Effector CD4-positive, alpha-beta T cell (primary cell): ENCODE results near the gene MCM7.
A peak's percentile ranks its signal among the peaks of the same experiment; 100 is the strongest.
"Not testable (repeated sequence)": the region's sequence is repeated elsewhere in the genome, so short reads cannot be mapped to it uniquely, and the experiment has no call there.

Source experiments
- DNase-seq: peaks from one replicate; pipeline ENCODE4 v3.0.0-alpha.2; 2020
- total RNA-seq: gene quantifications from one replicate; lab custom pipeline; 2026; lab: John Stamatoyannopoulos, UW

Gene MCM7
- total RNA-seq: 125 reads per million, percentile 86 among the genes with 10 or more reads in this experiment

GRCh38 chr7:100101016-100101862 is at the start of gene MCM7, which contains the start of gene AP4M1:
Gene MCM7 (minus strand): TSS chr7:100101397. CDS start chr7:100101294, 103 bp downstream.
Gene AP4M1 (plus strand): TSS chr7:100101643. CDS start chr7:100101715, 72 bp downstream.
- DNase-seq: peak; percentile 95

DNA sequence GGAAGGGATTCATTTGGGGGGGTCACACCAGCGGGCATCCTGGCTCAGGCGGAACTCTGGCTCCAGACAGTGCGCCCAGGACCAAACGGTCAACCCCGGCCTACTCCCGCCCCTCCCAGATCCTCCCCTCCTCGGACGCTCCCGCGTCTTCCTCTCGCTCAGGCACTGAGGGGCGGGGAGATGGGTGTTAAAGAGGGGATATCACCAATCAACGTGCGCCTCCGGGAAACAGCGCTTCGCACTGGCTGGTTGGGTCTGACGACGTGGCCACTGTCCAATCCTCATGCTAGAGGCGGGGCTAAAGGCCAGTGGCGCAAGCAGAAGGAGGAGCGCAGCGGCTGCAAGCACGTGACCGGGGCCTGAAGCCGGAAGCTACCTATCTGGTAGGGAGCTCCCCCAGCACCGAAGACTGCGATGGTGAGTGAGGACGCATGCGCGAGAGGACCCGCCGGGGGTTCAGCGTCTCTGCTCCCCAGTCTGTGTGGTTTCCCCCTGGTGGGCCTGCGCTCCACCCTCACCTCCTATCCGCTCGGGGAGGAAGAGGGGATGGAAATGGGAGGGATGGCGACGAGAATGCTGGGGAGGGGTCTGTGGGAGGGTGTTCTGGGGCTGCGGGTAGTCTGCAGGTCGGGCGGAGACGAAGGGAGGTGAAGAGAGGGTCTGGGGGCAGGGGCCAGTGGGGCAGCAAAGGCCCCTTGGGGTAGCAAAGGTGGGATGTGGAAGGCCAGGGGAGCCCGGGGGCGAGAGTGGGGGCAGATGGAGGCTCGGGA is 47.5 kb upstream of the MCM7 start, which contains the start of gene LAMTOR4:
LAMTOR4 (plus strand) TSS at position 360 of the 770 bp plus-strand sequence; CDS start at position 415, 55 bp downstream.
- peak; percentile 98 for DNase-seq

DNA sequence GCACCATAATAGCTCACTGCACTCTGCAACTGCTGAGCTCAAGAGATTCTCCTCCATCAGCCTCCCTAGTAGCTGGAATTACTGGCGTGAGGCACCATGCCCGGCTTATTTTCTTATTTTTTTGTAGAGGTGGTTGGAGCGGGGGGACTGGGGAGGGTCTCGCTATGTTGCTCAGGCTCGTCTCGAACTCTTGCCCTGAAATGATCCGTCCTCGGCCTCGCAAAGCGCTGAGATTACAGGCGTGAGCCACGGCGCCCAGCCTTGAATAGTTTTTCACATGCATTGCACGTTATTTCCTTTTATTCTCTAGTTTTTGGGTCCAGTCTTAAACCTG is 47.0 kb upstream of the MCM7 start:
- DNase-seq: no peak

DNA sequence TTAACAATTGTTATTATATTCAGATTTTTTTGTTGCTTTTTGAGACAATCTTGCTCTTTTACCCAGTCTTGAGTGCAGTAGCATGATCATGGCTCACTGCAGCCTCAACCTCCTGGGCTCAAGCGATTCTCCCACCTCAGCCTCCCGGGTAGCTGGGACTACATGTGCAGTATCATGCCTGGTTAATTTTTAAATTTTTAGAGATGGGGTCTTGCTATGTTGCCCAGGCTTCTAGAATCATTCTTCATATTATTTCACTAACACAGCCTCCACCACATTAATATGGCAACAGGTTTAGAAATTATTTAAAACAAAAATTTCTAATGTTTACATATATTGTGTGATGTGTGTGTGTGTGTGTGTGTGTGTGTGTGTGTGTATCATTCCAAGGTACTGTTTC is 46.1 kb upstream of the MCM7 start:
- no peak for DNase-seq

DNA sequence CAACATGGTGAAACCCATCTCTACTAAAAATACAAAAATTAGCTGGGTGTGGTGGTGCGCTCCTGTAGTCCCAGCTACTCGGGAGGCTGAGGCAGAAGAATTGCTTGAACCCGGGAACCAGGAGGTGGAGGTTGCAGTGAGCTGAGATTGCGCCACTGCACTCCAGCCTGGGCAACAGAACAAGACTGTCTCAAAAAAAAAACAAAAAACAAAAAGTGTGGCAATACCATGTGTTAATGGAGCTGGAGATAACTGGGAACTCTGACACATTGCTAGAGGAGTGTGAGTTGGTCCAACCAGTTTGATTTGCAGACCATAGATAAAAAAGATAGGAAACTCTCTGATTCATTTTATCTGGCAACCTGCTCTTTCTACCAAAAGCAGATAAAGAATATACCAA is 45.2 kb upstream of the MCM7 start:
- DNase-seq: not testable (repeated sequence)

GRCh38 chr7:100142461-100142860 is 41.3 kb upstream of the MCM7 start:
- DNase-seq: no peak

GRCh38 chr7:100141555-100141949 is 40.4 kb upstream of the MCM7 start:
- DNase-seq: no peak

- no peak for DNase-seq
These were observed 36.9 kb upstream of the MCM7 start for GRCh38 chr7:100137851-100138760.

DNA sequence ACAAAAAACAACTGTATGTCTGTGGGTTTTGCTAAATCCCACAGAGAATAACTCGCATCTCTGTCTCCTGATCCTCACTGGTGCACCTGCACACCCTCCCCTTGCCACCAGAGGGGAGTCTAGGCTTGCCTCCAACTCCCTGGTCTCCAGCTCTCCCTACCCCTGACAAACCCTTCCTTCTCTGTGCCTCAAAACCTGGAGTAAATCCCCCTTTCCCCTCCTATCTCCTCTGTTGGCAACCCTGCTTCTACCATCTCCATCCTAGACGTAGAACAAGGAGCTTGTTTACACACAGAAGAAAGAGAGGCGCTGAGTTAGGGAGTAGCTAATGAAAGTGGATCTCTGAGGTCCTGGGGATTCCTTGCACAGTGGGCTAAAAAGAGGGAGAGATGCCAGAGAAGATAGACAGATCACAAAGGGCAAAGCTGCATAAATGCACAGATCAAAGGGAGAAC is 31.5 kb upstream of the MCM7 start:
- peak; percentile 51 for DNase-seq

DNA sequence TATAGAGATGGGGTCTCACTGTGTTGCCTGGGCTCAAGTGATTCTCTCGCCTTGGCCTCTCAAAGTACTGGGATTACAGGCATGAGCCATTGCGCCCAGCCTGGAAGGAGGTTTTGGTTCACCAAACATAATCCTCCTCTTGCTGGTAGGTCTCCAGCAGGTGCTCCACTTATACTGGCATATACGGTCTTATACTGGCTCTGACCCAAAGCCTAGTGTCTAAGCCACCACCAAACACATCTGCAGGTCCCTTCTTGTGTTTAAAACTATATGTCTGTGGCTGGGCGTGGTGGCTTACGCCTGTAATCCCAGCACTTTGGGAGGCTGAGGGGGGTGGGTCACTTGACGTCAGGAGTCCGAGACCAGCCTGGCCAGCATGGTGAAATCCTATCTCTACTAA is 30.9 kb upstream of the MCM7 start:
- DNase-seq: no peak

DNA sequence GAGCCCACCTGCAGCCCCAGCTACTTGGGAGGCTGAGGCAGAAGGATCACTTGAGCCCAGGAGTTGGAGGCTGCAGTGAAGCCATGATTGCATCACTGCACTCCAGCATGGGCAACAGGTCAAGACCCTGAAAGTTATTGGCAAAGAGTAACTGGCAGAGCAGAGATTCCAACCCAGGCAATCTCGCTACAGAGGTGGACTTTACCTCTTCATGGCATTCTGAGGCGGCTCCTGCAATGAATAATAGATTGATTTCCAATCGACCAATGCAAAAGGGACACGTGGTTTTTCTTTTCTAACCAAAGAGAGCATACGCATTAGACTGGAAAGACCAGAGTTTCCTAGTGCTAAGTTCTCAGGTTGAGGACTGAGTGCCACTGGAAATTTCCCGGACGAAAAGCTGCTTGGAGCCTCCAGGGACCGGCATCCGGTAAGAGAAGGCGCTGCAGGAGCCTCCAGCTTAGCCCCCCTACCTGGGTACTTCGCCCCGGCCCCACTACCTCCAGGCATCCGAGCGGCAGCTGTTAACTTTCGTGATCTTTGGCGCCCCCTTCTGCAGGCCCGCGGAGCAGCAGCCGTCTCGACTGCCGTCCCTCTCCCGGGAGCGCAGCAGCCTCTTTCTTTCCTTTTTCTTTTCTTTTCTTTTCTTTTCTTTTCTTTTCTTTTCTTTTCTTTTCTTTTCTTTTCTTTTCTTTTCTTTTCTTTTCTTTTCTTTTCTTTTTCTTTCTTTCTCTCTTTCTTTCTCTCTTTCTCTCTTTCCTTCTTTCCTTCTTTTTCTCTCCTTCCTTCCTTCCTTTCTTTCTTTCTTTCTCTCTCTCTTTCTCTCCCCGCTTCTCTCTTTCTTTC is 29.6 kb upstream of the MCM7 start:
- peak; percentile 82 for DNase-seq

DNA sequence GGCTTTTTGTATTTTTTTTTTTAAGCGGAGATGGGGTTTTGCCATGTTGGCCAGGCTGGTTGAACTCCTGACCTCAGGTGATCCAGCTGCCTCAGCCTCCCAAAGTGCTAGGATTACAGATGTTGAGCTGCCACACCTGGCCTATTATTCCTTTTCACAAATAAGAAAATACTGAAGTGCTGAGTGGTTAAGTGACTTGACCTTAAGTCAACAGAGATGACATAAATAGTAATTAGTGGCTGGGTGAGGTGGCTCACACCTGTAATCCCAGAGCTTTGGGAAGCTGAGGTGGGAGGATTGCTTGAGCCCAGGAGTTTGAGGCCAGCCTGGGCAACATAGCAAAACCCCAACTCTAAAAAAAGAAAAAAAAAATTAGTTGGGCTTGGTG is 29.0 kb upstream of the MCM7 start:
- not testable (repeated sequence) for DNase-seq

DNA sequence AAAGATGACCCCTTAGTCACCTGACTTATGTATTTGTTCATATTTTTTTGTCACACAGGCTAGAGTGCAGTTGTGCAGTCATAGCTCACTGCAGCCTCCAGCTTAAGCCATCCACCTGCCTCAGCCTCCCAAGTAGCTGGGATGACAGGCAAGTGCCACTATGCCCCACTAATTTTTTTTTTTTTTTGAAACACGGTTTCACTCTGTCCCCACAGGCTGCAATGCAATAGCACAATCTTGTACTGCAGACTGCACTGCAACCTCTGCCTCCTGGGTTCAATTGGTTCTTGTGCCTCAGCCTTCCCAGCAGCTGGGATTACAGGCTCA is 27.4 kb upstream of the MCM7 start:
- DNase-seq: no peak

DNA sequence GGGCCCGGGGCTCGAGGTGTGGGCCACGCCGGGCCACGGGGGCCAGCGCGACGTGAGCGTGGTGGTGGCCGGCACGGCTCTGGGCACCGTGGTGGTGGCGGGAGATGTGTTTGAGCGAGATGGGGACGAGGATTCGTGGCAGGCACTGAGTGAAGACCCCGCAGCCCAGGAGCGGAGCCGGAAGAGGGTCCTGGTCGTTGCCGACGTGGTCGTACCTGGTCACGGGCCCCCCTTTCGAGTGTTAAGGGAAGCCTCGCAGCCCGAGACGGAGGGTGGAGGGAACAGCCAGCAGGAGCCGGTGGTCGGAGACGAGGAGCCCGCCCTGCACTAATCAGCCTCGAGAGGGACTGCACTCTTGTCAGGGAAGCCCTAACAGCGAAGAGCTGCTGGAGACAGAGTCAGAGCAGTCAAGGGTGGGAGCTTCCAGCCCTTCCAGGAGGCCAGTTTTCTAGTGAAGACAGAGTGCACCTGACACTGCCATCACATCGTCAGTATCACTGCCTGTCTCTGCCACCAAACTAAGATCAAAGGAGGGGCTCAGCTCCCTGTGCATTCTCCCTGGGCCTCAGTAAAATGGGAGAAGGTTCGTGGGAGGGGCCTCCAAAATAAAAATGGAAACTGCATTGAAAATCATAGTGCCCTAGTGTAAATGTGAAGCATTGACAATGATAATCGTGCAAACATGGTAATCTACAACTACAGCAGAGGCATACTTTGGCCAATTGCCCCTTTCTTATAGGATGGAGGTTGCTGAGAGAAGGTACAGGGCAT is 26.9 kb upstream of the MCM7 start:
- DNase-seq: no peak

- DNase-seq: peak; percentile 89
These were observed 26.0 kb upstream of the MCM7 start, which contains the start of gene MBLAC1 for GRCh38 chr7:100126931-100127865. Gene MBLAC1 (plus strand): TSS chr7:100126967. CDS start chr7:100127396, 429 bp downstream.

DNA sequence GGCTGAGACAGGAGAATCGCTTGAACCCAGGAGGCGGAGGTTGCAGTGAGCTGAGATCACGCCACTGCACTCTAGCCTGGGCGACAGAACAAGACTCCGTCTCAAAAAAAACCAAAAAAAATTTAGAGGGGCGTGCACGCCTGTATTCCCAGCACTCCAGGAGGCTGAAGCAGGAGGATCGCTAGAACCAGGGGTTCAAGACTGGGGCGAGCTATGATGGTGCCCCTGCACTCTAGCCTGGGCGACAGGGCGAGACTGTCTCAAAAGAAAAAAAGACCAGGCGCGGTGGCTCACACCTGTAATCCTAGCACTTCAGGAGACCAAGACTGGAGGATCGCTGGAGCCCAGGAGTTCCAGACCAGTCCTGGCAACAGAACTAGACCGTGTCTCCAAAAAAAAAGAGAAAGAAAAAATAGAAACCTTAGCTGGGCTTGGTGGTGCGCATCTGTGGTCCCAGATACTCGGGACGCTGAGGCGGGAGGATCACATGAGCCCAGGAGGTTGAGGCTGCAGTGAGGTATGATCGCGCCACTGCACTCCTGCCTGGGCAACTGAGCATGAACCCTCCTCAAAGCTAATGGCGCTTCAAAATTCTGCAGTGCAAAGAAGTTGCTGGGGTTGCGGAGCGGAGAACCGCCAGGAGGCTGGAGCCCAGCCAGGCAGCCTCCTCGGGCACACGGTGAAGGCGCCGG is 25.2 kb upstream of the MCM7 start:
- DNase-seq: no peak

DNA sequence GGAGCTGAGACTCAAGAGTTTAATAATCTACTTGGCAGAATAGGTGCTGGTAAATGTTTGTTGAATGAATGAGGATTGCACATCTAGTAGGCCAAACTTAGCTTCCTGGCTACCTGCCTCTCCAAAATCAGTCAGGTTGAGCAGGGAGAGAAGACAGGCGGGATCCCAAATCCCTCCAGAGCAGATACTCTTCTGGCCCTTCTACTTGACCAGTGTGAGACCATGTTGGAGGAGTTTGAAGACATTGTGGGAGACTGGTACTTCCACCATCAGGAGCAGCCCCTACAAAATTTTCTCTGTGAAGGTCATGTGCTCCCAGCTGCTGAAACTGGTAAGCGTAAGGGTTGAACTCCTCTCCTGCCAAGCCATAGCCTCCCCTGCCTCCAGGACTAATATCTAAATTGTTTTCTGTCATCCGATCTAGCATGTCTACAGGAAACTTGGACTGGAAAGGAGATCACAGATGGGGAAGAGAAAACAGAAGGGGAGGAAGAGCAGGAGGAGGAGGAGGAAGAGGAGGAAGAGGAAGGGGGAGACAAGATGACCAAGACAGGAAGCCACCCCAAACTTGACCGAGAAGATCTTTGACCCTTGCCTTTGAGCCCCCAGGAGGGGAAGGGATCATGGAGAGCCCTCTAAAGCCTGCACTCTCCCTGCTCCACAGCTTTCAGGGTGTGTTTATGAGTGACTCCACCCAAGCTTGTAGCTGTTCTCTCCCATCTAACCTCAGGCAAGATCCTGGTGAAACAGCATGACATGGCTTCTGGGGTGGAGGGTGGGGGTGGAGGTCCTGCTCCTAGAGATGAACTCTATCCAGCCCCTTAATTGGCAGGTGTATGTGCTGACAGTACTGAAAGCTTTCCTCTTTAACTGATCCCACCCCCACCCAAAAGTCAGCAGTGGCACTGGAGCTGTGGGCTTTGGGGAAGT is 23.4 kb upstream of the MCM7 start:
- no peak for DNase-seq

DNA sequence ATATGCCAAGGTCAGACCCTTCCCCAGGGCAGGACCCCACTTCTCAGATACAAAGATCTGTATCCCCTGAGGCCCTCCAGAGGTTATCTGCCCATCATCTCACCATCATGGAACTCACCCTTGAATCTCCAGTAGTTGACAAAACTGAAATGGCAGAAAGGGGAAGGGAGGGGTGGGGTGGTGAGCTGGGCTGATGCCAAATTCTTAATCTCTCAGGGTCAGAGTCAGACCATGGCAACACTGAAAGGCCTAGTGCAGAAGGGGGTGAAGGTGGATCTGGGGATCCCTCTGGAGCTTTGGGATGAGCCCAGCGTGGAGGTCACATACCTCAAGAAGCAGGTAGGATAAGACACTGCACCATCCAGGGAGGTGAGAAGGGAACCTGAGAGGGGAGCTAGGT is 21.4 kb upstream of the MCM7 start:
- no peak for DNase-seq
